Fibroblast of lung (primary cell): ENCODE results near the gene AKR1A1.

Experiments
- EZH2 ChIP-seq: IDR thresholded peaks from 2 replicates; pipeline ENCODE4 v1.5.1; 2012; ENCODE audit warnings: low read length, control low read depth, mild to moderate bottlenecking; ENCODE audit errors: missing control alignments
- TF ChIP-seq, protein P1 (sequence below), 2 donors: IDR thresholded peaks in 1 of 2; conservative IDR thresholded peaks in 1 of 2; 1 replicate in 1 of 2; 2 replicates in 1 of 2; pipeline ENCODE4 v1.5.1; 2011 to 2012; ENCODE audit warnings: low read length in 2 of 2, control low read depth in 1 of 2, inconsistent platforms in 1 of 2, low read depth in 1 of 2, mild to moderate bottlenecking in 1 of 2

DNA sequence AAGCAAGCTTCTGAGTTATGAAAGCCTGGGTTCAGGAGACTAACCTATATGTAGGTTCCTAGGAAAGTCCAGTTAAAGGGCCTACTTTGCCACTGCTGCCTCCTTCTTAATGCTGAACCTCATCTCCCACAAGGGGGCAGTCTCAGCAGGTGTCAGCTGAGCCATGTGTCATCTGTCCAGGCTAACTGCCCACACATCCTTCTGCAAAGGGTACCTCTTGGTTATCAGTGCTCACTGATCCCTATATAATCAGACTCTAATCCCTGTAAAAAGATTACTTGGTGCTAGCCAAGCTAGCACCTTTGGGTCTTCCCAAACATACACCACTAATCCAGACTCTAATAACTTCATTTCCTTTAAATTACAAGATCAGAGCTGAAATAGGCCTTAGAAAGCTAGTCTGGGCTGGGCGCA lies 38.0 kb upstream of the AKR1A1 start:
- TF ChIP-seq, protein P1, sequence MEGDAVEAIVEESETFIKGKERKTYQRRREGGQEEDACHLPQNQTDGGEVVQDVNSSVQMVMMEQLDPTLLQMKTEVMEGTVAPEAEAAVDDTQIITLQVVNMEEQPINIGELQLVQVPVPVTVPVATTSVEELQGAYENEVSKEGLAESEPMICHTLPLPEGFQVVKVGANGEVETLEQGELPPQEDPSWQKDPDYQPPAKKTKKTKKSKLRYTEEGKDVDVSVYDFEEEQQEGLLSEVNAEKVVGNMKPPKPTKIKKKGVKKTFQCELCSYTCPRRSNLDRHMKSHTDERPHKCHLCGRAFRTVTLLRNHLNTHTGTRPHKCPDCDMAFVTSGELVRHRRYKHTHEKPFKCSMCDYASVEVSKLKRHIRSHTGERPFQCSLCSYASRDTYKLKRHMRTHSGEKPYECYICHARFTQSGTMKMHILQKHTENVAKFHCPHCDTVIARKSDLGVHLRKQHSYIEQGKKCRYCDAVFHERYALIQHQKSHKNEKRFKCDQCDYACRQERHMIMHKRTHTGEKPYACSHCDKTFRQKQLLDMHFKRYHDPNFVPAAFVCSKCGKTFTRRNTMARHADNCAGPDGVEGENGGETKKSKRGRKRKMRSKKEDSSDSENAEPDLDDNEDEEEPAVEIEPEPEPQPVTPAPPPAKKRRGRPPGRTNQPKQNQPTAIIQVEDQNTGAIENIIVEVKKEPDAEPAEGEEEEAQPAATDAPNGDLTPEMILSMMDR (conservative IDR thresholded peaks at IDR 0.05 in 1 of 2, IDR thresholded peaks at IDR 0.05 in 1 of 2; ENCODE audit: low read depth in 1 of 2, low read length in 2 of 2), result peak; percentile 60 to 76
- TF ChIP-seq EZH2, result no peak
